Mesendoderm (in vitro differentiated cells): ENCODE results near the gene HSD11B2.
A peak's percentile ranks its signal among the peaks of the same experiment; 100 is the strongest.

Experiments
- DNase-seq: peaks from one replicate; pipeline ENCODE4 v3.0.0; 2013
- H2AK5ac ChIP-seq: 2 replicates; pipeline ENCODE4 v1.6.1; 2013; ENCODE audit warnings: low read length, inconsistent platforms
- H2BK120ac ChIP-seq: 2 replicates; pipeline ENCODE4 v1.6.1; 2013; ENCODE audit warnings: low read depth, mild to moderate bottlenecking, low read length, moderate library complexity, mixed read lengths
- H2BK15ac ChIP-seq: replicated peaks from 2 replicates; pipeline ENCODE4 v1.6.1; 2013; ENCODE audit warnings: low read depth, mild to moderate bottlenecking, moderate library complexity
- H2BK5ac ChIP-seq: 2 replicates; pipeline ENCODE4 v1.6.1; 2013; ENCODE audit warnings: low read length, inconsistent platforms
- H3K18ac ChIP-seq: 2 replicates; pipeline ENCODE4 v1.6.1; 2013; ENCODE audit warnings: mild to moderate bottlenecking, low read length, mixed read lengths
- H3K23ac ChIP-seq: one replicate; pipeline ENCODE4 v1.6.1; 2013; ENCODE audit warnings: low read length
- H3K27ac ChIP-seq: 2 replicates; pipeline ENCODE4 v1.5.1; 2013; ENCODE audit warnings: low read depth, mild to moderate bottlenecking, inconsistent platforms, low read length, moderate library complexity
- H3K27me3 ChIP-seq: 2 replicates; pipeline ENCODE4 v1.6.1; 2013; ENCODE audit warnings: low read length, control low read depth, mild to moderate bottlenecking, inconsistent platforms; ENCODE audit not compliant: insufficient read depth, poor library complexity
- H3K36me3 ChIP-seq: 2 replicates; pipeline ENCODE4 v1.6.1; 2013; ENCODE audit warnings: low read length, inconsistent platforms; ENCODE audit not compliant: control insufficient read depth, insufficient read depth
- H3K4ac ChIP-seq: one replicate; pipeline ENCODE4 v1.6.1; 2013; ENCODE audit warnings: low read depth, mild to moderate bottlenecking, low read length, moderate library complexity
- H3K4me1 ChIP-seq: 2 replicates; pipeline ENCODE4 v1.6.1; 2013; ENCODE audit warnings: low read depth, low read length, inconsistent platforms; ENCODE audit not compliant: control insufficient read depth
- H3K4me2 ChIP-seq: 2 replicates; pipeline ENCODE4 v1.6.1; 2013; ENCODE audit warnings: low read length
- H3K4me3 ChIP-seq: 2 replicates; pipeline ENCODE4 v1.5.1; 2013; ENCODE audit warnings: mild to moderate bottlenecking, low read length
- H3K56ac ChIP-seq: one replicate; pipeline ENCODE4 v1.6.1; 2013; ENCODE audit warnings: low read length
- H3K79me1 ChIP-seq: 2 replicates; pipeline ENCODE4 v1.6.1; 2013; ENCODE audit warnings: low read length, inconsistent platforms
- H3K79me2 ChIP-seq: 2 replicates; pipeline ENCODE4 v1.6.1; 2013; ENCODE audit warnings: mild to moderate bottlenecking, low read length; ENCODE audit not compliant: control insufficient read depth, insufficient read depth
- H3K9ac ChIP-seq: 2 replicates; pipeline ENCODE4 v1.6.1; 2013; ENCODE audit warnings: low read length, inconsistent platforms
- H4K5ac ChIP-seq: one replicate; pipeline ENCODE4 v1.6.1; 2013; ENCODE audit warnings: low read length
- H4K8ac ChIP-seq: one replicate; pipeline ENCODE4 v1.6.1; 2013; ENCODE audit warnings: low read depth, mild to moderate bottlenecking, control low read depth, low read length, moderate library complexity
- WGBS: extraction: QIAGEN DNeasy Blood & Tissue Kit; methylation state at CpG from one replicate; pipeline ENCODE4 v1.1.7; 2013; ENCODE audit warnings: low lambda C conversion rate, missing lambda C conversion rate; ENCODE audit not compliant: insufficient coverage; ENCODE audit errors: extremely low coverage; 5-methylcytosine and 5-hydroxymethylcytosine counted together

The HSD11B2 gene

GRCh38 chr16:67399218-67399733, 31.6 kb upstream of the HSD11B2 start:
- H3K4me3 ChIP-seq, result no peak overlapping the region
- no peak overlapping the region for H2BK5ac ChIP-seq
- H3K4me2 ChIP-seq, result no peak overlapping the region
- no peaks in the 10 kb centered on the region for H3K36me3 ChIP-seq
- no peak overlapping the region for H3K23ac ChIP-seq
- H3K79me2 ChIP-seq, result no peaks in the 10 kb centered on the region
- WGBS, result no CpG with 5 or more reads among the region's 42 CpGs
- DNase-seq, result peak; percentile 69
- no peak overlapping the region for H3K4ac ChIP-seq
- H3K27me3 ChIP-seq, result peaks cover 12% of the 10 kb centered on the region
- H3K56ac ChIP-seq, result peak overlapping the region; percentile 76
- peaks cover 1% of the 10 kb centered on the region for H3K4me1 ChIP-seq
- no peak overlapping the region for H3K27ac ChIP-seq
- no peak overlapping the region for H4K8ac ChIP-seq
- H2BK120ac ChIP-seq, result no peak overlapping the region
- no peak overlapping the region for H4K5ac ChIP-seq
- H2BK15ac ChIP-seq, result no peak overlapping the region
- H3K79me1 ChIP-seq, result no peaks in the 10 kb centered on the region
- H3K18ac ChIP-seq, result no peak overlapping the region
- H2AK5ac ChIP-seq, result no peak overlapping the region
- H3K9ac ChIP-seq, result peak overlapping the region; percentile 47

- H2BK120ac ChIP-seq, result no peak overlapping the region
- peaks cover 5% of the 10 kb centered on the region for H3K27me3 ChIP-seq
- no peak overlapping the region for H3K56ac ChIP-seq
- no peak overlapping the region for H3K9ac ChIP-seq
- H3K79me2 ChIP-seq, result no peaks in the 10 kb centered on the region
- H3K23ac ChIP-seq, result no peak overlapping the region
- H4K8ac ChIP-seq, result no peak overlapping the region
- no peak overlapping the region for H3K18ac ChIP-seq
- H2BK5ac ChIP-seq, result no peak overlapping the region
- no peak overlapping the region for H4K5ac ChIP-seq
- no peak overlapping the region for H3K27ac ChIP-seq
- H3K4me1 ChIP-seq, result peaks cover 1% of the 10 kb centered on the region
- no peak overlapping the region for H3K4ac ChIP-seq
- H3K79me1 ChIP-seq, result no peaks in the 10 kb centered on the region
- no peak overlapping the region for H3K4me3 ChIP-seq
- no CpG with 5 or more reads among the region's 19 CpGs for WGBS
- H2AK5ac ChIP-seq, result no peak overlapping the region
- H3K36me3 ChIP-seq, result no peaks in the 10 kb centered on the region
- H3K4me2 ChIP-seq, result no peak overlapping the region
- no peak overlapping the region for H2BK15ac ChIP-seq
- DNase-seq, result peak; percentile 31
Measured at GRCh38 chr16:67399749-67400704, 30.9 kb upstream of the HSD11B2 start.

- Histone ChIP-seq H3K9ac (no peak overlapping the region), H3K4me1 (peaks cover 1% of the 10 kb centered on the region), H3K27me3 (no peaks in the 10 kb centered on the region), H2BK120ac (no peak overlapping the region), H3K23ac (no peak overlapping the region), H3K4ac (no peak overlapping the region), H2AK5ac (no peak overlapping the region), H3K4me3 (no peak overlapping the region), H3K4me2 (no peak overlapping the region), H4K5ac (no peak overlapping the region), H3K79me1 (no peaks in the 10 kb centered on the region), H3K36me3 (no peaks in the 10 kb centered on the region), H3K18ac (no peak overlapping the region), H3K79me2 (no peaks in the 10 kb centered on the region), H2BK5ac (no peak overlapping the region), H3K27ac (no peak overlapping the region), H2BK15ac (no peak overlapping the region), H4K8ac (no peak overlapping the region), H3K56ac (no peak overlapping the region)
- no peak for DNase-seq
- no CpG with 5 or more reads among the region's 14 CpGs for WGBS
Measured at GRCh38 chr16:67400901-67401300, 30.0 kb upstream of the HSD11B2 start.

- H3K9ac ChIP-seq, result no peak overlapping the region
- no peak overlapping the region for H3K18ac ChIP-seq
- no peak overlapping the region for H2BK120ac ChIP-seq
- no peak overlapping the region for H3K27ac ChIP-seq
- H3K4me3 ChIP-seq, result no peak overlapping the region
- no peak overlapping the region for H4K8ac ChIP-seq
- H2BK5ac ChIP-seq, result no peak overlapping the region
- no peak overlapping the region for H3K4me2 ChIP-seq
- H3K27me3 ChIP-seq, result no peaks in the 10 kb centered on the region
- peak overlapping the region; percentile 38 for H3K56ac ChIP-seq
- H3K79me2 ChIP-seq, result no peaks in the 10 kb centered on the region
- no peak overlapping the region for H3K4ac ChIP-seq
- no peak overlapping the region for H2BK15ac ChIP-seq
- no peak overlapping the region for H2AK5ac ChIP-seq
- H3K79me1 ChIP-seq, result no peaks in the 10 kb centered on the region
- H3K23ac ChIP-seq, result no peak overlapping the region
- no peak for DNase-seq
- WGBS, result no CpG with 5 or more reads among the region's 12 CpGs
- no peaks in the 10 kb centered on the region for H3K36me3 ChIP-seq
- H4K5ac ChIP-seq, result no peak overlapping the region
- H3K4me1 ChIP-seq, result peaks cover 4% of the 10 kb centered on the region
Measured at GRCh38 chr16:67403976-67404555, 26.9 kb upstream of the HSD11B2 start.

- H3K27ac ChIP-seq, result no peak overlapping the region
- peak; percentile 55 for DNase-seq
- no peak overlapping the region for H4K5ac ChIP-seq
- no peaks in the 10 kb centered on the region for H3K79me1 ChIP-seq
- no peak overlapping the region for H3K23ac ChIP-seq
- H3K4me3 ChIP-seq, result no peak overlapping the region
- H3K27me3 ChIP-seq, result no peaks in the 10 kb centered on the region
- no peak overlapping the region for H4K8ac ChIP-seq
- no peak overlapping the region for H3K18ac ChIP-seq
- H3K4ac ChIP-seq, result no peak overlapping the region
- H3K79me2 ChIP-seq, result no peaks in the 10 kb centered on the region
- H2BK120ac ChIP-seq, result no peak overlapping the region
- H3K4me2 ChIP-seq, result no peak overlapping the region
- H3K9ac ChIP-seq, result no peak overlapping the region
- H3K56ac ChIP-seq, result no peak overlapping the region
- H3K4me1 ChIP-seq, result peaks cover 4% of the 10 kb centered on the region
- H2BK5ac ChIP-seq, result no peak overlapping the region
- no peaks in the 10 kb centered on the region for H3K36me3 ChIP-seq
- H2BK15ac ChIP-seq, result no peak overlapping the region
- no CpG with 5 or more reads among the region's 5 CpGs for WGBS
- no peak overlapping the region for H2AK5ac ChIP-seq
Measured at GRCh38 chr16:67404740-67405226, 26.1 kb upstream of the HSD11B2 start.
